Neural cell (in vitro differentiated cells): ENCODE data around the gene GNA15.

Source experiments
- CTCF ChIP-seq: fragments of 450-650 bp; IDR thresholded peaks from 2 replicates; pipeline ENCODE4 v1.5.1; 2014; ENCODE audit warnings: antibody characterized with exemption, mild to moderate bottlenecking, moderate library complexity; ENCODE audit not compliant: poor library complexity, severe bottlenecking
- EP300 ChIP-seq: fragments of 450-650 bp; conservative IDR thresholded peaks from 2 replicates; pipeline ENCODE4 v1.6.1; 2014; ENCODE audit warnings: antibody characterized with exemption, mild to moderate bottlenecking, moderate library complexity; ENCODE audit not compliant: poor library complexity, severe bottlenecking
- POLR2AphosphoS5 ChIP-seq: IDR thresholded peaks from 2 replicates; pipeline ENCODE4 v1.6.1; 2012
- RAD21 ChIP-seq: fragments of 450-650 bp; conservative IDR thresholded peaks from 2 replicates; pipeline ENCODE4 v1.6.1; 2014; ENCODE audit warnings: antibody characterized with exemption, mild to moderate bottlenecking, moderate library complexity
- SMC3 ChIP-seq: fragments of 450-650 bp; conservative IDR thresholded peaks from 2 replicates; pipeline ENCODE4 v1.6.1; 2014; ENCODE audit warnings: antibody characterized with exemption, mild to moderate bottlenecking, moderate library complexity; ENCODE audit not compliant: poor library complexity

DNA sequence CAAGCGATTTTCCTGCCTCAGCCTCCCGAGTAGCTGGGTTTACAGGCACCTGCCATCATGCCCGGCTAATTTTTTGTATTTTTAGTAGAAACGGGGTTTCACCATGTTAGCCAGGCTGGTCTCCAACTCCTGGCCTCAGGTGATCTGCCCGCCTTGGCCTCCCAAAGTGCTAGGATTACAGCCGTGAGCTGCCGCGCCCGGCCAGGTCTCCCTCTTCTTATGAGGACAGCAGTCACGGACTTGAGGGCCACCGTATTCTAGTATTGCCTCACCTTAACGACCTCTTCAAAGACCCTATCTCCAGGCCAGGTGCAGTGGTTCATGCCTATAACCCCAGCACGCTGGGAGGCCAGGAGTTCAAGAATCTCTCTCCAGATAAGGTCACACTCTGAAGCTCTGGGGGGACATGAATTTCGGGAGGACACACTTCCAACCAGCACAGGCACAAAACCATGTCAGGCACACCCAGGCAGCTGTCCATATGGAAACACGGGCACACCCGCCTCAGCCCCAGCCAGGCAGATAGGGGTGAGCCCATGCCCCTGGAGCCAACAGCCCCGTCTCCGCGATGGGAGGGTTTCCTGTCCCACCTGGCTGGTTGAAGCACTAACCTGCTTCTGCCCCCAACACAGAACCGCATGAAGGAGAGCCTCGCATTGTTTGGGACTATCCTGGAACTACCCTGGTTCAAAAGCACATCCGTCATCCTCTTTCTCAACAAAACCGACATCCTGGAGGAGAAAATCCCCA lies 21.4 kb downstream of the GNA15 start:
- TF ChIP-seq CTCF (no peak), EP300 (no peak), POLR2AphosphoS5 (no peak), RAD21 (no peak), SMC3 (no peak)
